K562 (cell line): ENCODE results near the gene C4A. TPM values are rescaled to one million over a fixed set of nuclear protein-coding genes. Genes with fewer than 3 reads are reported as not detected.

ENCODE experiments used
- CCAR2 ChIP-seq: fragments of 200-400 bp; formaldehyde crosslinking; IDR thresholded peaks from 2 replicates; pipeline ENCODE4 v1.6.1; 2017; ENCODE audit warnings: mild to moderate bottlenecking, low read depth, low read length
- ELF1 ChIP-seq: fragments of 200-800 bp; sonication (Bioruptor generic); IDR thresholded peaks from 2 replicates; pipeline ENCODE4 v1.6.1; 2016; ENCODE audit warnings: missing genetic modification characterization, missing compliant biosample characterization
- ESRRB ChIP-seq: fragments of 250-450 bp; sonication (Bioruptor Pico); IDR thresholded peaks from 2 replicates; pipeline ENCODE4 v1.5.0; 2020; ENCODE audit warnings: mild to moderate bottlenecking, moderate library complexity, borderline replicate concordance
- FUS ChIP-seq: fragments of 200-400 bp; formaldehyde crosslinking; optimal IDR thresholded peaks from 2 replicates; pipeline ENCODE3; 2017; ENCODE audit warnings: low read depth, low read length
- GTF2E2 ChIP-seq: fragments of 200-800 bp; sonication (Bioruptor generic); IDR thresholded peaks from 2 replicates; pipeline ENCODE4 v1.6.1; 2016; ENCODE audit warnings: missing genetic modification characterization, missing compliant biosample characterization
- ID3 ChIP-seq, 2 experiments: fragments of 250-450 bp in 1 of 2; fragments of 450-650 bp in 1 of 2; sonication (Bioruptor Pico) in 1 of 2; IDR thresholded peaks; 2 replicates each; pipeline versions ENCODE4 v1.6.1 to v1.8.0; 2016 to 2021; ENCODE audit warnings: mild to moderate bottlenecking in 2 of 2, moderate library complexity in 2 of 2, missing compliant biosample characterization in 1 of 2, missing genetic modification characterization in 1 of 2
- IRF1 ChIP-seq: sonication (generic); formaldehyde crosslinking; IDR thresholded peaks from 2 replicates; pipeline ENCODE4 v1.8.0; 2022; ENCODE audit warnings: missing genetic modification reagents, mild to moderate bottlenecking, borderline replicate concordance
- MEF2D ChIP-seq: conservative IDR thresholded peaks from 2 replicates; pipeline ENCODE4 v1.6.1; 2016; ENCODE audit warnings: low read depth, missing genetic modification characterization, missing compliant biosample characterization
- POLR2A ChIP-seq: fragments of 450-650 bp; conservative IDR thresholded peaks from 2 replicates; pipeline ENCODE4 v1.6.1; 2016
- PRPF4 ChIP-seq: fragments of 200-400 bp; formaldehyde crosslinking; IDR thresholded peaks from one replicate; pipeline ENCODE4 v1.6.1; 2017; ENCODE audit warnings: low read length, low read depth, mild to moderate bottlenecking; ENCODE audit not compliant: insufficient read depth, poor library complexity, severe bottlenecking
- RBM39 ChIP-seq: fragments of 200-400 bp; formaldehyde crosslinking; optimal IDR thresholded peaks from 2 replicates; pipeline ENCODE3; 2018; ENCODE audit warnings: low read depth, low read length
- SMC3 ChIP-seq: conservative IDR thresholded peaks from 2 replicates; pipeline ENCODE4 v1.6.1; 2011; ENCODE audit warnings: low read depth, low read length, improper control_type of control experiment; ENCODE audit not compliant: insufficient read depth
- TCF15 ChIP-seq: fragments of 250-450 bp; sonication (Bioruptor Pico); IDR thresholded peaks from 2 replicates; pipeline ENCODE4 v1.8.0; 2022; ENCODE audit warnings: moderate library complexity, mild to moderate bottlenecking, inconsistent platforms
- TOE1 ChIP-seq, 2 experiments: fragments of 450-650 bp in 1 of 2; sonication (generic) in 1 of 2; formaldehyde crosslinking in 1 of 2; IDR thresholded peaks; 2 replicates each; pipeline versions ENCODE4 v1.7.1 to v1.8.0; 2016 to 2022; ENCODE audit warnings: borderline replicate concordance in 2 of 2, mild to moderate bottlenecking in 2 of 2, antibody characterized with exemption in 1 of 2, inconsistent platforms in 1 of 2, low read depth in 1 of 2, missing genetic modification reagents in 1 of 2, moderate library complexity in 1 of 2
- TRIM28 ChIP-seq: fragments of 450-650 bp; IDR thresholded peaks from 2 replicates; pipeline ENCODE4 v1.6.1; 2017
- ZBED1 ChIP-seq: IDR thresholded peaks from 2 replicates; pipeline ENCODE4 v1.6.1; 2014
- ZBTB8A ChIP-seq: fragments of 450-650 bp; IDR thresholded peaks from 2 replicates; pipeline ENCODE4 v1.6.1; 2018; ENCODE audit warnings: mild to moderate bottlenecking, moderate library complexity; ENCODE audit not compliant: partially characterized antibody
- ZC3H11A ChIP-seq: IDR thresholded peaks from 2 replicates; pipeline ENCODE4 v1.6.1; 2012; ENCODE audit warnings: low read depth, low read length, improper control_type of control experiment
- polyA plus RNA-seq, 8 experiments: library from polyadenylated mRNA; depleted of rRNA in 4 of 8; stranded (reverse) in 5 of 8; unstranded in 3 of 8; fragments of >200 nt; fragmentation: Nextera tagmentation in 2 of 8; fragmentation: Illumina TruSeq in 1 of 8; extraction: Ambion mirVana in 2 of 8; extraction: Trizol in 1 of 8; gene quantifications; 2 replicates each; pipeline versions ENCODE4 v1.2.1 to v1.2.3, GENCODE V29; 2011 to 2014; ENCODE audit warnings: inconsistent platforms in 1 of 8, missing spikeins in 1 of 8
- total RNA-seq, 7 experiments: library from RNA; depleted of rRNA in 6 of 7; stranded (reverse); fragments of >200 nt in 6 of 7; fragmentation: Illumina TruSeq in 2 of 7; extraction: Trizol in 2 of 7; gene quantifications; 2 replicates each; pipeline versions ENCODE4 v1.2.1 to v1.2.3, GENCODE V29; 2011 to 2021; ENCODE audit warnings: low replicate concordance in 1 of 7

Gene C4A
- total and polyA plus RNA-seq, 9 of the 15 experiments (the other 6 are each of a cell fraction or from before 2014, with no cell fraction given): 0.27 to 7.6 (median 5.0) TPM

- TF ChIP-seq ELF1 (tag) (peak; percentile 100), RBM39 (peak; percentile 66), TRIM28 (peak; percentile 63; the same call in 1 of the 2 replicates), ZBED1 (no peak), PRPF4 (no peak), CCAR2 (no peak), IRF1 (CRISPR knock-in tag) (no peak), TCF15 (CRISPR knock-in tag) (peak; percentile 88), ID3 (CRISPR knock-in tag; IDR thresholded peaks at IDR 0.05) (0 out of 2 replicates have a peak, but pooled peaks have one; percentile 7), ID3 (tag; IDR thresholded peaks at IDR 0.05) (peak; percentile 98), TOE1 (IDR thresholded peaks at IDR 0.05; ENCODE audit: borderline replicate concordance) (peak; percentile 83; the same call in 1 of the 2 replicates), TOE1 (CRISPR knock-in tag; IDR thresholded peaks at IDR 0.05; ENCODE audit: borderline replicate concordance, low read depth) (no peak), GTF2E2 (tag) (no peak), ZC3H11A (0 out of 2 replicates have a peak, but pooled peaks have one; percentile 51), MEF2D (tag) (peak; percentile 91), POLR2A (peak; percentile 73), FUS (no peak), SMC3 (0 out of 2 replicates have a peak, but pooled peaks have one; percentile 3), ZBTB8A (no peak), ESRRB (CRISPR knock-in tag) (no peak)
Measured at GRCh38 chr6:31958741-31959739, 22.8 kb upstream of the C4A start, which contains the start of the genes NELFE and SKIC2 (continued).
